HS-27A (cell line): Measurements from ENCODE around the gene NODAL.

Experiments
- DNase-seq: peaks from one replicate; pipeline ENCODE4 v3.0.0-alpha.2; 2012; ENCODE audit warnings: low read depth, missing footprints

Gene NODAL

GRCh38 chr10:70462349-70462984 is 21.0 kb upstream of the NODAL start:
- no peak for DNase-seq

DNA sequence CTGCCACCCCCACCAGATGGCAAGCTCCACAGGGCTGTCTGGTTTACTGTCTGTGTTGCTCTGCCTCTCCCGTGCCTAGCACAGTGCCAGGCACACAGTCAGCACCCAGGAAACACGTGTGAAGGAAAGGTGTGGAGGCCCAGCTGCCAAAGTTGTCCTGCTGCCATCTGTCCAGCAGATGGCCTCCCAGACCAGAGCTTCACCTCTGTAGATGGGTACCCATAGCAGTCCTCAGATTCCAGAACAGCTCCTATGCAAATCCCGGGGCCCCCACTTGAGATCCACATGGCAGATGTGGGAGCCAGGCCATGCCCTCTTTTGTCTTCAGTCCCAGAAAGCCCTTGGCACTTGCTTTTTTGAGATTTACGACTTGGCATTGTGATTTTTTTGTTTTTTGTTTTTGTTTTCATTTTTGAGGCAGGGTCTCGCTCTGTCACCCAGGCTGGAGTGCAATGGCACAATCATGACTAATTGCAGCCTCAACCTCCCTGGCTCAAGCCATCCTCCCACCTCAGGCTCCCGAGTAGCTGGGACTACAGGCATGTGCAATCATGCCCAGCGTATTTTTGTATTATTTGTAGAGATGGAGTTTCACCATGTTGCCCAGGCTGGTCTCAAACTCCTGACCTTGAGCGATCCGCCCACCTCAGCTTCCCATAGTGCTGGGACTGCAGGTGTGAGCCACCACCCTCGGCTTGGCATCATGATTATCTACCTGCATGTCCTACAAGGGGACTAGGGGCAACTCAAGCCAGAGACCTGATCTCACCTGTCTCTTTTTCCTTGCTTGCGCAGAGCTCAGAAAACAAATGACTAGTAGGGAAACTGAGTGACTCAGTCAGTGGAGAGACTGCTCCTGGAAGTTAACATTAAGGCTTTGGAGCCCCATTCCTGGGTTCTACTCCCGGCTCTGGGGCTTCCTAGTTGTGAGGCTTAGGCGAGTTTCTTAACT is 20.2 kb upstream of the NODAL start:
- no peak for DNase-seq

GRCh38 chr10:70459774-70460490 is 18.5 kb upstream of the NODAL start:
- DNase-seq, result no peak

DNA sequence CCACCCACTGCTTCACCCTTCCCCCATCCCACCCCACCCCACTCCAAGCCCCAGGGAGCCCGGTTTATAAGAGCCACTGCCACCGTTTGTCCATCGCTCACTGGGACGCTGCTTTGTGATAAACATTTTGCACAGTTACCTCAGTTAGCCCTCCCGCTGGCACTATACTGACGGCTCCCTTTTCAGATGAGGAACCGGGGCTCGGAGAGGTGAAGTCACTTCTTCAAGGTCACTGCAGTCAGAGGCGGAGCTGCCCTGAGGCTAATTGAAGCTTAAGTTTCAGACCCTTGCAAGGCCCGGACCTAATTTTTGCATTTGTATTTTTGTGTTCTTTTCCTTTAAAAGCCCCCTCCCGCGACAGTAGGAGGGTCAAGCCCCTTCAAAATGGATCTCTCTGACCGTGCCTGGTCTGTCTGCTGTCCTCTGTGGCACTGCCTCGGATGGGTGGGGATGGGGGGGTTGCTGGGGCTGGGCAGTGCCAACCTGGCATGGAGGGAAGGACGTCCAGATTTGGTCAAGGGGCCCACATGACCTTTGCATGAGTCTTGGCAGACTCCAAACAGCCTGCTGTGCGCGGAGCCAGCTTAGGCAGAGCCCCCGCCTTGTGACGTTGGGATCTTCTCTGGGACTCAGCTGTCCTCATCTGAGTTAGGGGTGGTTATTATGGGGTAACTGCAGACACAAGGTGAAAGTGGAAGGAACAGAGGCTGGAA is 17.7 kb upstream of the NODAL start:
- no peak for DNase-seq

GRCh38 chr10:70458329-70459060 is 17.0 kb upstream of the NODAL start:
- no peak for DNase-seq

DNA sequence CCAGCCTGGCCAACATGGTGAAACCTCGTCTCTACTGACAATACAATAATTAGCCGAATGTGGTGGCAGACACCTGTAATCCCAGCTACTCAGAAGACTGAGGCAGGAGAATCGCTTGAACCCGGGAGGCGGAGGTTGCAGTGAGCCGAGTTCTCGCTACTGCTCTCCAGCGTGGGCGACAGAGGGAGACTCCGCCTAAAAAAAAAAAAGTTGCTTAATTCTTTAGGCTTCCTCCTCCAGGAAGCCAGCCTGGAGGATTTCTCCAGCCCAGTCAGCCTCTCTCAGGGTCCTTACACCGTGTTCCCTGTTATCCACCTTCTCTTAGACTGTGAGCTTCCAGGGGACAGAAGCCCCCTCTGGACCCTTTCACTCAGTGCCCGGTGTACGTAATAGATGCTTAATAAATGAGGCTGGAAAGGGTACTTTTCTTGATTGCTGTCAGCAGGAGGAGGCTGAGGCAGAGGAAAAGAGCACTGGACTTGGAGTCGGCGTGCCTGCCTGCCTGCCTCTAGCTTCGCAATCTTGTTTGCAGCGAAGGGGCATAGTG is 16.4 kb upstream of the NODAL start:
- no peak for DNase-seq

GRCh38 chr10:70456164-70456563 is 14.7 kb upstream of the NODAL start:
- DNase-seq, result no peak

DNA sequence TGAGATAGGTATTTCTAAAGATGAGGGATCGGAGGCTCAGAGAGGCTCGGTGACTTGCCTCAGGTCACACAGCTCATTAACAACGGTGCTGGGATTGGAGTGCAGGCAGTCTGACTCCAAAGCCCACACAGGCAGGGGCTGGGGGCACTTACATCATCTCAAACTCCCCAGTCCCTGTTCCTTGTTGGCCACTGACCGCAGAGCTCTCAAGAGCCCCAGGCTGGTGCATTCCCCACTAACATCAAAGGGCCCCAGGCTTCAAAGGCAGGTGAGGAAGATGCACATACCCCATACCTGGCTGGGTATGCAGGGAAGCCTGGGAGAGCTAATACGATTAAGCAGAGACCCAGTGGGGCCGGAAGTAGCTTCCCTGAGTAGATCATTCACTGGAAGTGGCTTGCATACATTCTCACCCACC is 13.7 kb upstream of the NODAL start:
- no peak for DNase-seq

DNA sequence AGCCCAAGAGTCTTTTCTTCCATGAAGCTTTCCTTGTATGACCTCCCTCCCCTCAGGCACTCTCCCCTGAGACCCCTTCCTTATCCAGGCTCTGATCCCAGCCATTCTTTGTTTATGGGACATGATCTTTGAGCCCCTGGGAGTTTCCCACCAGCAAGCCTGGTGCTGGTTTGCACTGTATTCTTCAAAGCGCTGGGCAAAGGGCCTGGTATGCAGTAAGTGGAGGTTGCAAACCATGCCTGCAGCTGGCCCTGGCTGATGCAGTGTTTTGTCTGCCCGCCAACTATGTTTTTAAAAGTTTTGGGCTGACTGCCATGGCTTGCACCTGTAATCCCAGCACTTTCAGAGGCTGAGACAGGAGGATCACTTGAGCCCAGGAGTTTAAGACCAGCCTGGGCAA is 6.8 kb upstream of the NODAL start:
- no peak for DNase-seq

GRCh38 chr10:70445718-70446657 is 4.5 kb upstream of the NODAL start:
- no peak for DNase-seq

DNA sequence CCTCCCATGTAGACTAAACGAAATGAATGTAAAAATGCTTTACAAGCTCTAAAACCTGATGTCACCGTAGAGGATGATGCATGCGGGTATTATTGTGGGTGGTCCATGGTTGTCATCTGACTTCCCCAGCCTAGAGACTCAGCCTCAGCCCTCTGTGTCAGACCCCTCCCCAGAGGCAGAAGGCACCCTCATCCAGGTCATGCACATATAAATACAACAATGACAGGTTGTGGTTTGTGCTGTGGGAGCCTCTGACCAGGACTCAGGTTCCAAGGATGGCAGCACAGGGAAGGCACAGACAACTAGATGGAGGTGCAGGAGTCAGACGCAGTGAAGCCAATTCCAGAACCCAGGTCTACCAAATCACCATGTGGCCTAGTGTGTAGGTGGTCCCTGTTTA is 3.3 kb upstream of the NODAL start:
- DNase-seq, result no peak

- no peak for DNase-seq
Observed at GRCh38 chr10:70442332-70442988, 979 bp upstream of the NODAL start.

- DNase-seq, result no peak
Observed at GRCh38 chr10:70441895-70442309, 421 bp upstream of the NODAL start.

DNA sequence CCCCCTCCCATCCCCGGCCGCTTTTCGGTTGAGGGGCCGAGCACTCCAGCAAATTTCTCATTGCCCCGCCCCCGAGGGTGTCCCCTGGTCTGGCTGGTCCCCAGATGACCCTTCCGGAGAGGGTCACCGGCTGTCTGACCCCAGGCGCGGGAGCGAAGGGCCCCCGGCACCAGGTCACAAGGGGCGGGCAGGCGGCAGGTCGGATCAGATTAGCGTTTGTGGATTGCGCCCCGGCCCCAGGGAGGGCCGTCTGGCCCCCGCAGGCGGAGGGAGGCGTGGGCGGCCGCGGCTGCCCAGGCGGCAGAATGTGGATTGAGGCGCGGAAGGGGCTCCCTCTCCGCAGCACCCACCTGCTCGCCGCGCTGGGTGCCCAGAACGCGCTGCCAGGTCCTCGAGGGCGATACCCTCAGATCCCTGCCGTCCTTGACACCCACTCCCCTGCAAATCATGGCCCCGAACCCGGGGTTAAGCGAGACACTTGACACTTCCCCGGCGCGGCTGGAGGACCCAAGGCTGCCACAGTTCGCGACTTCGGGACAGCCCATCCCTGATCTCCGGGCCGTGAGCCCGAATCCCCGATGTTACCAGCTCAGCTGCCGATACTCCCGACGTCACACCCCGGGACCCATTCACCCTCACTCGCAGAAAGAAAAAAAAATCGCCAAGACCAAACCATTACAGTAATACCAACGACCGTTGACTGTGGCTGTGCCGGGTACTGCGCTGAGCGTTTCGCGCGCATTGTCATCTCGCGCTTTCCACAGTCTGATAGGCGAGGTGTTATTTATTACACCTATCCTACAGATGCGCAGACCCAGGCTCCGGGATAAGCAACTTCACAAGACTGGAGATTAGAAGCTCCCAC is 953 bp downstream of the NODAL start:
- DNase-seq, result no peak

- no peak for DNase-seq
Observed at GRCh38 chr10:70437721-70438120, 3.8 kb downstream of the NODAL start.

DNA sequence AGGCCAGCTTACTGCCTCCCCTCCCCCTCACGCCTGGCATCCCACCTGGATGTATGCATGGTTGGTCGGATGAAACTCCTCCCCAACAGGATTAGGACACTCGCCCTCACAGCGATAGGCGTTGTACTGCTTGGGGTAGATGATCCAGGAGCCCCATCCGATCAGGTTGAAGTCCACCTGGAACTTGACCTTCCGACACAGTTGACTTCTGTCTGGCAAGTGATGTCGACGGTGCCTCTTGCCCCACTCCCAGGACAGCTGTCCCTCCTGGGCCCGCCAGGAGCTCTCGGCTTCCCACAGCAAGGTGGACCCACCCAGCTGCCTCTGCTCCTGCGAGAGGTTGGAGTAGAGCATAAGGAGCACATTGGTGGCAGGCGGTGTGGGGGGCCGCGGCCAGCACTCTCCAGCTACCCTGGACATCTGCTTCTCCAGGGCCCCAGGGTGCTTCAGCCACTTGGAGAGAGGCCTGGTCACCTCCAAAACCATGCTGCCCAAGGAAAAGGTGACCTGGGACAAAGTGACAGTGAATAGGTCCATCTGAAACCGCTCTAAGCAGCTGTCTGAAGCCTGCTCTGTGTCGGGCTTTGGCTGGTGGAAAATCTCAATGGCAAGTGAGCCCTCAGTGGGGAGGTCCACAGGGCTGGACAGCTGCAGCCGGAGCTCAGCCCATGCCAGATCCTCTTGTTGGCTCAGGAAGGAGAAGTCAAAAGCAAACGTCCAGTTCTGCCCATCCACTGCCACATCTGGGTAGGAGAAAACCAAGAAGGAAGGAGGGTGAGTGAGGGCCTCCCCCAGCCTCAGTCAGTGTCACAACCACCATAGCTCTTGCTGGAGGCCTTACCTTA is 6.0 kb downstream of the NODAL start:
- DNase-seq, result no peak

- DNase-seq, result no peak
Observed at GRCh38 chr10:70433581-70434280, 7.8 kb downstream of the NODAL start.
